Osteoblast (primary cell): Measurements from ENCODE around the gene ABHD12B. TPM values are rescaled to one million over a fixed set of nuclear protein-coding genes. Genes with fewer than 3 reads are reported as not detected.

Experiments
- DNase-seq: peaks from one replicate; pipeline ENCODE4 v3.0.0; 2011; ENCODE audit warnings: low spot score, mixed read lengths; ENCODE audit not compliant: insufficient read length; ENCODE audit errors: missing footprints
- H2AFZ ChIP-seq: 2 replicates; pipeline ENCODE4 v1.6.0; 2011; ENCODE audit warnings: mild to moderate bottlenecking, low read length
- H3K27ac ChIP-seq: 2 replicates; pipeline ENCODE4 v1.5.1; 2011; ENCODE audit warnings: mild to moderate bottlenecking, low read depth, low read length, moderate library complexity
- H3K27me3 ChIP-seq: 2 replicates; pipeline ENCODE4 v1.6.0; 2012; ENCODE audit warnings: mild to moderate bottlenecking, control low read depth, inconsistent platforms, low read length, moderate library complexity; ENCODE audit not compliant: insufficient read depth
- H3K36me3 ChIP-seq: 2 replicates; pipeline ENCODE4 v1.5.1; 2011; ENCODE audit warnings: mild to moderate bottlenecking, low read length, control low read depth, moderate library complexity; ENCODE audit not compliant: insufficient read depth
- H3K4me1 ChIP-seq: 2 replicates; pipeline ENCODE4 v1.5.1; 2011; ENCODE audit warnings: mild to moderate bottlenecking, low read length, control low read depth, moderate library complexity; ENCODE audit not compliant: insufficient read depth
- H3K4me2 ChIP-seq: 2 replicates; pipeline ENCODE4 v1.6.0; 2011; ENCODE audit warnings: mild to moderate bottlenecking, low read length; ENCODE audit not compliant: insufficient read depth
- H3K4me3 ChIP-seq: fragments of 200-600 bp; sonication (generic); 3 replicates; pipeline ENCODE4 v1.5.1; 2012; ENCODE audit warnings: mild to moderate bottlenecking, low read length, inconsistent platforms; ENCODE audit not compliant: insufficient read depth
- H3K79me2 ChIP-seq: 2 replicates; pipeline ENCODE4 v1.6.0; 2012; ENCODE audit warnings: mild to moderate bottlenecking, low read length, control low read depth, inconsistent platforms; ENCODE audit not compliant: insufficient read depth
- H3K9me3 ChIP-seq: 2 replicates; pipeline ENCODE4 v1.5.1; 2011; ENCODE audit warnings: low read depth, low read length, control low read depth
- H4K20me1 ChIP-seq: 2 replicates; pipeline ENCODE4 v1.6.0; 2012; ENCODE audit warnings: mild to moderate bottlenecking, low read length, control low read depth; ENCODE audit not compliant: insufficient read depth
- total RNA-seq: library from RNA; depleted of rRNA; stranded (reverse); fragments of >200 nt; gene quantifications from 2 replicates; pipeline ENCODE4 v1.2.3, GENCODE V29; 2012
- TF ChIP-seq, protein P1 (sequence below): IDR thresholded peaks from 2 replicates; pipeline ENCODE4 v1.5.1; 2011; ENCODE audit warnings: mild to moderate bottlenecking, low read depth, low read length, moderate library complexity; ENCODE audit errors: extremely low read depth

Gene ABHD12B
- total RNA-seq, 1 donor, result not detected

DNA sequence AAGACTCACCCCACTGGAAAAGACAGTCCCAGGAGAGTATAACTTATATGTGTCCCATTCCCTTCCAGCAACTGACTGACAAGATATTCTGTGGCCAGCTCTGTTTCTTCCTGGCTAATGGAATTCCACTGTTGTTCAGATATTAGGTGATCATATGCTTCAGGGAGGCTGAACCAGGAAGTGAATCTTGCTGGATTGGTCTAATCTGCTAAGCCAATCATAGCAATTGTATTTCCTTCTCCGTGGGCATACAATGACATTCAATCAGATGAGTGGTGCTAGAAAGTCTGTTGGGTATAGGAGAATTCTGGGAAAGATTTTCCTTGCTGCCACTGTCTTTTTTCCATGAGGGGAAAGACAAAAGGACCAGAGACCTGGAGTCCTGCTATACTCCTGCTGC lies 60.3 kb downstream of the ABHD12B start:
- peaks cover 67% of the 10 kb centered on the region for H3K36me3 ChIP-seq
- no peaks in the 10 kb centered on the region for H3K27me3 ChIP-seq
- no peak overlapping the region for H3K27ac ChIP-seq
- no peak overlapping the region for H3K4me3 ChIP-seq
- DNase-seq, result no peak
- TF ChIP-seq, protein P1, sequence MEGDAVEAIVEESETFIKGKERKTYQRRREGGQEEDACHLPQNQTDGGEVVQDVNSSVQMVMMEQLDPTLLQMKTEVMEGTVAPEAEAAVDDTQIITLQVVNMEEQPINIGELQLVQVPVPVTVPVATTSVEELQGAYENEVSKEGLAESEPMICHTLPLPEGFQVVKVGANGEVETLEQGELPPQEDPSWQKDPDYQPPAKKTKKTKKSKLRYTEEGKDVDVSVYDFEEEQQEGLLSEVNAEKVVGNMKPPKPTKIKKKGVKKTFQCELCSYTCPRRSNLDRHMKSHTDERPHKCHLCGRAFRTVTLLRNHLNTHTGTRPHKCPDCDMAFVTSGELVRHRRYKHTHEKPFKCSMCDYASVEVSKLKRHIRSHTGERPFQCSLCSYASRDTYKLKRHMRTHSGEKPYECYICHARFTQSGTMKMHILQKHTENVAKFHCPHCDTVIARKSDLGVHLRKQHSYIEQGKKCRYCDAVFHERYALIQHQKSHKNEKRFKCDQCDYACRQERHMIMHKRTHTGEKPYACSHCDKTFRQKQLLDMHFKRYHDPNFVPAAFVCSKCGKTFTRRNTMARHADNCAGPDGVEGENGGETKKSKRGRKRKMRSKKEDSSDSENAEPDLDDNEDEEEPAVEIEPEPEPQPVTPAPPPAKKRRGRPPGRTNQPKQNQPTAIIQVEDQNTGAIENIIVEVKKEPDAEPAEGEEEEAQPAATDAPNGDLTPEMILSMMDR, result no peak
- no peaks in the 10 kb centered on the region for H3K79me2 ChIP-seq
- peaks cover 28% of the 10 kb centered on the region for H3K4me1 ChIP-seq
- no peaks in the 10 kb centered on the region for H3K9me3 ChIP-seq
- H3K4me2 ChIP-seq, result no peak overlapping the region
- no peak overlapping the region for H2AFZ ChIP-seq
- H4K20me1 ChIP-seq, result no peaks in the 10 kb centered on the region

DNA sequence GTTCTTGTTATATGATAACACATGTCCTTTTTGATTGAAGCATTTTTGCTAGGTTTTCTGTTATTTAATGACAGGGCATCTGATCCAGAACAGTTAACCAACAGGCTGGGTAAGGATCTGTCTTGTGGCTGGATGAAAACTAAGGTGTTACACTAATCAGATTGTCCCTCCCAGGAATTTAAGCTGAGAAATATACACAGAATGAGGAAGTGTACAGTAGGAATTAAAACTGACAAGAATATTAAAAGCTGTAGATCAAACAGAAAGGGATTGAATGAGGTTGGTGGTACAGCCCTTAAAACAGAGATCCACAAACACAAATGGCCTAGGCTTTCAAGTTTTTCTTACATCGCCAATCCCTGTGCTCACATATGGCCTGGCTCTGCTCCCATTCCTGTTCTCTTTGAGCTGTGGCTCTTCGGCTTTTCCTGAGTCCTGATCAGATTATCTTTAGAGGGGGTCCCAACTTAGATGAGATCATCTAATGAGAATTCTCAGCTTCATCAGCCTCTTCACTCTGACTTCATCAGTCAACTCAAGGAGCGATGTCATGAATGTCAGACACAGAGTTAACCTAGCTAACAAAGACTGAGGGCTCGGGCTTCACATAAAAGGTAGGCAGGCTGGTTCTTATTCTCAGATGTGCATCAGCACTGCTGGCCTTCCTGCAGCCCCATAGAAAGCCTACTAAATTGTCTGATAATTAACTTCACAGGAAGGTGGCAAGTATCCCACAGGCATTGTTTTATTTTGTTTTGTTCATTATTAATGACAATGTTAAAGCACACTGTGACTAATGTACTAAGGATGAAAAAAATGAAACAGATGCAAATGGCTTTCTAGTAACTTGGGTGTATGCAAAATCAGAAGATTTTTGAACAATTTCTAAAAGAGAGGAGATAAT lies 61.0 kb downstream of the ABHD12B start:
- DNase-seq, result no peak
- no peaks in the 10 kb centered on the region for H3K27me3 ChIP-seq
- peaks cover 66% of the 10 kb centered on the region for H3K36me3 ChIP-seq
- H3K4me2 ChIP-seq, result no peak overlapping the region
- H3K4me3 ChIP-seq, result no peak overlapping the region
- H3K27ac ChIP-seq, result no peak overlapping the region
- no peaks in the 10 kb centered on the region for H4K20me1 ChIP-seq
- TF ChIP-seq, protein P1, result no peak
- H2AFZ ChIP-seq, result no peak overlapping the region
- peaks cover 31% of the 10 kb centered on the region for H3K4me1 ChIP-seq
- no peaks in the 10 kb centered on the region for H3K9me3 ChIP-seq
- H3K79me2 ChIP-seq, result no peaks in the 10 kb centered on the region

DNA sequence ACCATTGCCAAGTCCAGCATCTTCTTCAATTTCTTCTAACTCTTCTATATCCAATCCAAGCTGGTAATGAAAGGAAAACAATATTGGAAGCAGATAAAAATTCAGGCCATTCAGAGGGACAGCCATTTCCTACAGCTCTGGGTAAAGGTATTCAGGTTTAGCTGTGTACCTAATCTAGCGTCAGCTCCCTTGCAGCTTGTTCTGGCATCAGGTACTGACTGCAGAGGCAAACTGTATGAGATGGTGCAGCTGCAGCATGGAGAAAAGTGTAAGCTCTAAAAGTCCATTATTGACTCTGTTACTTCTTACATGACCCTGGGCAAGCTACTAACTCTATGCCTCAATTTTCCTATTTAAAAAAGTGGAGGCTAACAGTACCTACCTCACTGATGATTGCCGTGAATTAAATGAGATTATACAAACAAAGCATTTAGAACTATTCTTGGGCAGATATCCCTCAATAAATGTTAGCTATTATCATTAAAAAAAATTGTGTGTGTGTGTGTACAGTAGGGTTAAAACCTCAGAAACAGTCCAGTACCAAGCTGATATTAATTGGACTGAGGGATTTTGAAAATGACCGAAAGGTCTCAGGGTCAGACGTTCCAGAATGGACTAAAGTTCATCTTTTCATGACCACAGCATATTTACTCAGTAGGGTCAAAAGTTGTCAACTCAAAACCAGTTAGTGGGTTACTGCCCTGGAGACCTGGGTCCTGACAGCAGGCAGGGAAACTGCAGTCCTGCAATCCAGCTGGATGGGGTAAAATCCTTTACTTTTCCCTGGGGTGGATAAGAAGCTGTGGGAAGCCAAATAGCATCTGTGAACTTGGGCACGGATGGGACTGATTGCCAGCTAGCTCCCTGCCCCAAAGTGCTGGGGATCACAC lies 63.5 kb downstream of the ABHD12B start:
- no peak overlapping the region for H3K27ac ChIP-seq
- no peak for DNase-seq
- H3K4me2 ChIP-seq, result no peak overlapping the region
- no peaks in the 10 kb centered on the region for H3K27me3 ChIP-seq
- H4K20me1 ChIP-seq, result no peaks in the 10 kb centered on the region
- peaks cover 57% of the 10 kb centered on the region for H3K36me3 ChIP-seq
- TF ChIP-seq, protein P1, result no peak
- H3K9me3 ChIP-seq, result no peaks in the 10 kb centered on the region
- H3K4me3 ChIP-seq, result no peak overlapping the region
- H3K79me2 ChIP-seq, result no peaks in the 10 kb centered on the region
- H3K4me1 ChIP-seq, result peaks cover 31% of the 10 kb centered on the region
- H2AFZ ChIP-seq, result no peak overlapping the region

DNA sequence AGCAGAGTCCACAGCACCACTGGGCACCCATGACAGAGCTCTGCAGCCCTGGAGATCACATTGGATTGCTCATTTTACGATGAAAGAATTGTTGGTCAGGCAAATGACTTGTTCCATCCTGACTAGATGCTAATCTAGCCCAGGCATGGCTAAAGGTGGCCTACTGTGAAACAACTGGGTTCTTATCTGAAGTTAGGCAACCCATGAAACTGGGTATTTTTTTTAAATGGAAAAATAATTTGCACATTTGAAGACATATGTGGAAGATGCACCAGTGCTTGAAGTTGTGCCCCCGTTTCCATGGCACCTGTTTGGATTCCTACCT lies 64.1 kb downstream of the ABHD12B start:
- Histone ChIP-seq H3K4me1 (peaks cover 35% of the 10 kb centered on the region), H3K27ac (no peak overlapping the region), H3K4me2 (no peak overlapping the region), H3K9me3 (no peaks in the 10 kb centered on the region), H3K27me3 (no peaks in the 10 kb centered on the region), H2AFZ (no peak overlapping the region), H3K79me2 (no peaks in the 10 kb centered on the region), H3K36me3 (peaks cover 51% of the 10 kb centered on the region), H4K20me1 (peaks cover 2% of the 10 kb centered on the region), H3K4me3 (no peak overlapping the region)
- TF ChIP-seq, protein P1, result no peak
- no peak for DNase-seq
